Sigmoid colon (tissue), 7 donors: ENCODE data around the gene SMARCD1. TPM values are rescaled to one million over a fixed set of nuclear protein-coding genes. Genes with fewer than 3 reads are reported as not detected.
A peak's percentile ranks its signal among the peaks of the same experiment; 100 is the strongest.

Experiments
- DNase-seq: peaks from one replicate; pipeline ENCODE4 v3.0.0-alpha.2; 2019
- H3K27ac ChIP-seq, 4 donors: fragments of 200-600 bp; sonication (generic); one replicate each; pipeline ENCODE4 v1.5.1; 2016 to 2019; ENCODE audit warnings: mild to moderate bottlenecking in 1 of 4
- H3K27me3 ChIP-seq, 3 donors: fragments of 200-600 bp; sonication (generic); one replicate each; pipeline ENCODE4 v1.5.1; 2019; ENCODE audit warnings: mild to moderate bottlenecking in 1 of 3
- H3K36me3 ChIP-seq, 4 donors: fragments of 200-600 bp; sonication (generic); one replicate each; pipeline ENCODE4 v1.5.1; 2016 to 2019
- H3K4me1 ChIP-seq, 4 donors: fragments of 200-600 bp; sonication (generic); one replicate each; pipeline ENCODE4 v1.5.1; 2017 to 2019
- H3K4me3 ChIP-seq, 4 donors: fragments of 200-600 bp; sonication (generic); one replicate each; pipeline ENCODE4 v1.5.1; 2017 to 2019; ENCODE audit warnings: mild to moderate bottlenecking in 2 of 4, moderate library complexity in 1 of 4
- H3K9me3 ChIP-seq, 4 donors: fragments of 200-600 bp in 3 of 4; sonication (generic) in 3 of 4; one replicate each; pipeline versions ENCODE4 v1.5.1 to v1.6.1; 2013 to 2019
- EP300 ChIP-seq, 4 donors: sonication (generic); formaldehyde crosslinking; IDR thresholded peaks; one replicate each; pipeline ENCODE4 v1.6.1; 2017; ENCODE audit warnings: antibody characterized with exemption in 4 of 4
- POLR2A ChIP-seq, 2 donors: fragments of 450-650 bp; IDR thresholded peaks; one replicate each; pipeline ENCODE4 v1.6.1; 2016; ENCODE audit warnings: antibody characterized with exemption in 2 of 2, mild to moderate bottlenecking in 2 of 2, moderate library complexity in 2 of 2
- POLR2AphosphoS5 ChIP-seq, 4 donors: sonication (generic); formaldehyde crosslinking; IDR thresholded peaks; one replicate each; pipeline ENCODE4 v1.6.1; 2017; ENCODE audit warnings: antibody characterized with exemption in 4 of 4
- WGBS, 2 donors: extraction: QIAGEN DNeasy Blood & Tissue Kit; methylation state at CpG; one replicate each; pipeline ENCODE4 v1.1.7; 2013; 5-methylcytosine and 5-hydroxymethylcytosine counted together
- intact Hi-C: fragments of 100-400 bp; cut with DNase I; formaldehyde crosslinking; loops from one replicate; pipeline ENCODE4 v1.15.1; 2023
- polyA plus RNA-seq, 3 donors: library from polyadenylated mRNA; stranded (reverse); fragments of 200-250 nt; gene quantifications; one replicate each; pipeline ENCODE4 v1.2.3, GENCODE V29; 2013
- total RNA-seq, 4 donors: library from RNA; depleted of rRNA; stranded (reverse); fragments of >200 nt; gene quantifications; one replicate each; pipeline ENCODE4 v1.1.0, GENCODE V29; 2016
- TF ChIP-seq, protein P1 (sequence below), 4 experiments: fragments of 450-650 bp in 3 of 4; fragments of 200-600 bp in 1 of 4; IDR thresholded peaks; one replicate each; pipeline ENCODE4 v1.5.1; 2016 to 2019; ENCODE audit warnings: antibody characterized with exemption in 4 of 4, mild to moderate bottlenecking in 3 of 4, moderate library complexity in 2 of 4
- donor health status: healthy with polysubstance abuse.
- donor health status: Bipolar disorder and iron deficiency.
- donor health status: healthy.

SMARCD1 gene
- total and polyA plus RNA-seq, 7 donors, result 16.0 to 64.8 (median 26.4) TPM

DNA sequence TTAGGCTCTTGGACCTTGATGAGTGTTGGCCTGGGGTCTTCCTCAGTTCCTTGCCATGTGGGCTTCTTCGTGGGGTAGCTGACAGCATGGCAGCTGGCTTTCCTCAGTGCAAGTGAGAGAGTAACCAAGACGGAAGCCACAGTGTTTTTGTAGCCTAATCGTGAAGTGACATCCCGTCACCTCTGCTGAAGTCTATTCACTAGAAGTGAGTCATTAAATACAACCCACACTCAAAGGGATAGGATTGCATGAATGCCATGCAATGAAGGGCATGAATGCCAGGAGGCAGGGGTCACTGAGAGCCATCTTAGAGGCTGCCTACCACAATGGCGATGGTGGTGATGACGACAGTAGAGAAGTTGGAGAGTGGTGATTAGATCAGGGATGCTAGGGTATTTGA is 41.3 kb upstream of the SMARCD1 start:
- Histone ChIP-seq H3K27me3 (no peaks in the 10 kb centered on the region), H3K4me1 (no peaks in the 10 kb centered on the region), H3K27ac (no peak overlapping the region), H3K36me3 (no peaks in the 10 kb centered on the region), H3K4me3 (no peak overlapping the region), H3K9me3 (no peaks in the 10 kb centered on the region)
- WGBS, 2 donors, result 82 to 83% methylated on average over 6 of the region's 6 CpGs
- TF ChIP-seq EP300 (IDR thresholded peaks at IDR 0.05), result no peak
- no peak for TF ChIP-seq POLR2AphosphoS5 (IDR thresholded peaks at IDR 0.05)
- TF ChIP-seq, protein P1, sequence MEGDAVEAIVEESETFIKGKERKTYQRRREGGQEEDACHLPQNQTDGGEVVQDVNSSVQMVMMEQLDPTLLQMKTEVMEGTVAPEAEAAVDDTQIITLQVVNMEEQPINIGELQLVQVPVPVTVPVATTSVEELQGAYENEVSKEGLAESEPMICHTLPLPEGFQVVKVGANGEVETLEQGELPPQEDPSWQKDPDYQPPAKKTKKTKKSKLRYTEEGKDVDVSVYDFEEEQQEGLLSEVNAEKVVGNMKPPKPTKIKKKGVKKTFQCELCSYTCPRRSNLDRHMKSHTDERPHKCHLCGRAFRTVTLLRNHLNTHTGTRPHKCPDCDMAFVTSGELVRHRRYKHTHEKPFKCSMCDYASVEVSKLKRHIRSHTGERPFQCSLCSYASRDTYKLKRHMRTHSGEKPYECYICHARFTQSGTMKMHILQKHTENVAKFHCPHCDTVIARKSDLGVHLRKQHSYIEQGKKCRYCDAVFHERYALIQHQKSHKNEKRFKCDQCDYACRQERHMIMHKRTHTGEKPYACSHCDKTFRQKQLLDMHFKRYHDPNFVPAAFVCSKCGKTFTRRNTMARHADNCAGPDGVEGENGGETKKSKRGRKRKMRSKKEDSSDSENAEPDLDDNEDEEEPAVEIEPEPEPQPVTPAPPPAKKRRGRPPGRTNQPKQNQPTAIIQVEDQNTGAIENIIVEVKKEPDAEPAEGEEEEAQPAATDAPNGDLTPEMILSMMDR (IDR thresholded peaks at IDR 0.05), result no peak
- no peak for TF ChIP-seq POLR2A (IDR thresholded peaks at IDR 0.05)
- no peak for DNase-seq
- intact Hi-C loops, result loop anchor here (10.0 kb wide), 1 partner anchor 179 kb away; no protein-coding TSS in a partner anchor

GRCh38 chr12:50047693-50048250 is 37.4 kb upstream of the SMARCD1 start:
- no peaks in the 10 kb centered on the region for H3K36me3 ChIP-seq
- TF ChIP-seq EP300 (IDR thresholded peaks at IDR 0.05) (no peak), POLR2A (IDR thresholded peaks at IDR 0.05) (no peak), POLR2AphosphoS5 (IDR thresholded peaks at IDR 0.05) (no peak)
- TF ChIP-seq, protein P1 (IDR thresholded peaks at IDR 0.05), result no peak
- no peak overlapping the region for H3K27ac ChIP-seq
- no peaks in the 10 kb centered on the region for H3K27me3 ChIP-seq
- peaks cover 0 to 16% (median 13%) of the 10 kb centered on the region in 4 donors for H3K4me1 ChIP-seq
- WGBS, 2 donors, result 89 to 92% methylated on average over 7 of the region's 7 CpGs
- H3K4me3 ChIP-seq, result no peak overlapping the region
- no peaks in the 10 kb centered on the region for H3K9me3 ChIP-seq
- no peak for DNase-seq
- intact Hi-C loops, result loop anchor here (10.0 kb wide), 1 partner anchor 183 kb away; no protein-coding TSS in a partner anchor

DNA sequence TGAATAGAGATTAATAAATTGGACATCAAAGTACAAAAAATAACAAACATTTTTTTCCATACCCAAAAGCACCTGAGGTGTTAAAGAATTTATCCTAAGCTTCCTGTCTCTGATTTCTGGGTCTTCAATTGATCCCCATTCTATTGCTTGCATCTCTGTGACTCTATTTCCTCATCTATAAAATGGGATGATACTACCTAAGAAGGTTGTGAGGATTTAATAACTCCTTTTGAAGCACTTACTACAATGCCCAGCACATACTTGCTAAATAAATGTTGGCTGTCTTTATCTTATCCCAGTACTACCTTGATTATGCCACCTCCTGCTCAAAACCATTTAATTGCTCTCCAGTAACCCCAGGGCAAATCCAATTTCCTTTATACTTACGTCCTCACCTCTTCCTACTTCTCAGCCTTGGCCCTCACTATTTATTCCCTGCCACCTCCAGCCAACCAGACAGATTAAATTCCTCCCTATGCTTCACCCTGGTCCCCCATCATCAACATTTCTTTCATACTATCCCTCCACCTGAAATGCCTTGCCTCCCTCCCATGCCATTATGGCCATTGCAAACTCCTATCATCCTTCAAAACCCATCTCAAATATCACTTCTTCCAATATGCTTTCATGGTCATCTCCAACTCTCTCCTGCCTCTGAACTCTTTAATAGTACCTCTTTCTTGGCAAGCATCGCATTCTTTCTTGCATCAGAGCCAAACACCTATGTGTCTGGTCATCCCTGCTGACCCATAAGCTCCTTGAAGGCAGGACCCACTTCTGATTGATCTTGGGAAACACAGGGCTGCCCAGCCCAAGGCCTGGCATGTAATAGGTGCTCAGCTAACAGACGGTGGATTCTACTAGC is 35.7 kb upstream of the SMARCD1 start:
- intact Hi-C loops, result loop anchor here (10.0 kb wide), 1 partner anchor 185 kb away; no protein-coding TSS in a partner anchor
- 86 to 89% methylated on average over 3 of the region's 3 CpGs for WGBS, 2 donors
- TF ChIP-seq POLR2AphosphoS5 (IDR thresholded peaks at IDR 0.05), result no peak
- TF ChIP-seq, protein P1 (IDR thresholded peaks at IDR 0.05), result no peak
- no peak overlapping the region for H3K27ac ChIP-seq
- no peaks in the 10 kb centered on the region for H3K27me3 ChIP-seq
- H3K9me3 ChIP-seq, result no peaks in the 10 kb centered on the region
- no peaks in the 10 kb centered on the region for H3K36me3 ChIP-seq
- no peak overlapping the region for H3K4me3 ChIP-seq
- peaks cover 0 to 16% (median 13%) of the 10 kb centered on the region in 4 donors for H3K4me1 ChIP-seq
- DNase-seq, result no peak

DNA sequence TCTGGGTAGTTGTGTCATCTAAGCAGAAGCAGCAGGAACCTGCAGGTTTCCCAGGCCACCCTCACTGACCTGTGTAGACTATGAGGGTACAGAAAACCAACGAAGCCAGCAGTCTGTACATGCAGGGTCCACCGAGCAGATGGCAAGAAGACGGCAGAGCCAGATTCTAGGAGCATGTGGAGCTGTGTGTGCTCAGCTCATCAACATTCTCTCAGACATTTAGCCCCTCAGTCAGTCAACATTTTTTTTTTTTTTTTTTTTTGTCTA is 35.1 kb upstream of the SMARCD1 start:
- Histone ChIP-seq H3K27ac (no peak overlapping the region), H3K36me3 (no peaks in the 10 kb centered on the region), H3K9me3 (no peaks in the 10 kb centered on the region), H3K4me3 (peak overlapping the region in 3 of 4 donors; percentile 25 to 37 (median 34)), H3K27me3 (no peaks in the 10 kb centered on the region), H3K4me1 (peaks cover 0 to 16% (median 13%) of the 10 kb centered on the region in 4 donors)
- TF ChIP-seq, protein P1 (IDR thresholded peaks at IDR 0.05), result no peak
- TF ChIP-seq POLR2AphosphoS5 (IDR thresholded peaks at IDR 0.05) (no peak), POLR2A (IDR thresholded peaks at IDR 0.05) (no peak), EP300 (IDR thresholded peaks at IDR 0.05) (no peak)
- intact Hi-C loops, result no loop called here
- 85 to 95% methylated on average over 3 of the region's 3 CpGs for WGBS, 2 donors
- no peak for DNase-seq
